Stimulated activated CD4-positive, alpha-beta T cell treated with anti-CD3 and anti-CD28 coated beads, Interleukin-12 subunit alpha, Interleukin-12 subunit beta, amount 100 ng/mL, for 24 hours (primary cell): Measurements from ENCODE around the gene CMPK2.

Source experiments
- DNase-seq, 2 experiments: peaks; one replicate each; pipeline ENCODE4 v3.0.0-alpha.2; 2020; ENCODE audit warnings: low read depth in 2 of 2

CMPK2 gene

DNA sequence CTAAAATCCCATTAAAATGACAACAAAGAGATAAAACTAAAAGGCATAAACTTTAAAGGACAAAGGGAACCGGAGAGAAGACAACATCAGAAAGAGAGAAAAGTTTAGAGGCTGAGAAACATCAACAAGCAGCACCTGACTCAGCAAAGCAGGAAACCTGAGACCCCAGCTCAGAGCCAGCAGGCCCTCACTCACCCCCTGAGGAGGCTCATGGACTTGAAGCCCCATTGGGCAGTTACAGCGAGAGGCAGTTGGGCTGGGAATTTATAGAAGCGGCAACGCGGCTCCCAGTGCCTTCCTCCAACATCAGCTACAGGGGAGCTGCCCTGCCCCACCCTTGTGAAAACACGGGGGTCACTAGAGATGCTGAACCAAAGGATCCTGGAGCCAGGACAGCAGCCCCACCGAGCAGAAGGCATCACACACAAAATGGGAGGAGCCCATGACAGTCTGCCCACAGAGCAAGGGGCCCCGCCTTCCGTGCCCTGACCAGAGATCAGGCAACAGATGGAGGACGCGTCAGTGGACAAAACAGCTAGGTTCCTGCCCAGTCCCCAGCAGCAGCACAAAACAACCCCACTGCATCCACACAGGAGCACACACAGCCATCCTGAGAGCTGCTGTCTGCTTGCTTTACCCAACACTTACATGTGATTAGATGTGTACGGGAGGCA is 52.7 kb downstream of the CMPK2 start:
- DNase-seq: no peak

DNA sequence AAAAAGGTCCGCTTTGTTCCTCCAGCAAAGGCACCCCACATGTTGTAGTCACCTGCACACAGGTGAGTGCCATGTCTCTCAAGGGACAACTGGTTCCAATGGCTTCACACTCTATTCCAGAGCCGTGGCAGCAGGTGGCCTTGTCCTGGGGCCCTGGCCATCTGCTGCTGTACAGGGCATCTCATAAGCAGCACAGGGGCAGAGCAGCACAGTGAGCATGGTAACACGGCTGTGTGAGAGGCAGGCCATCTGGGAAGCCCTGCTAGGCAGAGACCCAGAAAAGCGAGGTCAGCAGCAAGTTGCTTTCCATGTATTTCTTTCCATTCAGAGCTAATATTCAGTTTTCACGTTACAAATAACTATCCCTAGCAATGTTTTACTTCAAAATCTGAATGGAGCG is 54.7 kb downstream of the CMPK2 start:
- no peak for DNase-seq

DNA sequence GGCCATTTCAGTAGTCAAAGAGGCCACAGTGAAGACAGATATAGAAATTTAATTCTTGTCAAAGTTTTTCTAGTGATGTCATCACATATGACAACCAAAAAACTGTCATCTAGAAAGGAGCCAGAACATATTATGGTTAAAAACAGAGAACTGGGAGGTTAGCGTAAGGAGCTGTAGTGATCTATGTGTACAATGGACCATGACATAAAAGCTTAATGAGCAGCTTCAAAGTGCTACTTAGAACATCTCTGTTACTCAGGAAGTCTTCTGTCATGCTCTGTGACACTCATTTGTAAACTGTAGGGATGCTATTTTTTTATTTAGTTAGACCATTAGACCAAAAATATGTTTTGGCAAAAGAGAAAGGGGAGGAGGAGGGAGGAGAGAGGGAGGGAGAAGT is 57.3 kb downstream of the CMPK2 start:
- no peak for DNase-seq

- DNase-seq: no peak
Observed at GRCh38 chr2:6806604-6807003, 59.1 kb downstream of the CMPK2 start.

DNA sequence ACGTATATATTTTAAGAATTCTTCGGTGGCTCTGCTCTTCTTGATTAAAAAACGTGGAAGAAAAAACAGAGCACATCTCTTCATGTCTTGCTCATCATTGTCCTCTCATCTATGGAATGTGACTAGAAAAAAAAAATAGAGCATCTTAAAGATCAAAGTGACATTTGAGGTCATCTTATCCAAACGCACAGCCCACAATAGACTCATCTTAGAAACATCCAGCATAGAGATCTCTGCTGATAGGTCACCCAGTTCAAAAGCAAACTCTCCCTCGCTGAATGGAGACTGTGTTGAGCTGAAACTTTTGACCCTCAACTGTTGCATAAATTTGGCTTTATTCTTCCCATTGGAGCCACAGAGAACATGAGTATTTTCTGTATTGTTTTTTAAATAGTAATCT is 65.2 kb downstream of the CMPK2 start:
- DNase-seq: no peak
